Fibroblast of mammary gland (primary cell): Measurements from ENCODE around the gene TENT5D.
"Not testable (repeated sequence)": the region's sequence is repeated elsewhere in the genome, so short reads cannot be mapped to it uniquely, and the experiment has no call there.

Source experiments
- DNase-seq: peaks from one replicate; pipeline ENCODE4 v3.0.0-alpha.2; 2010; ENCODE audit warnings: low read depth
- H3K4me3 ChIP-seq: 2 replicates; pipeline ENCODE4 v1.5.1; 2011; ENCODE audit warnings: low read depth, mild to moderate bottlenecking, low read length, moderate library complexity; ENCODE audit not compliant: control insufficient read depth
- CTCF ChIP-seq: conservative IDR thresholded peaks from 2 replicates; pipeline ENCODE4 v1.5.1; 2011; ENCODE audit warnings: low read depth, low read length, inconsistent platforms; ENCODE audit not compliant: control insufficient read depth, insufficient read depth

TENT5D gene

GRCh38 chrX:80431505-80431832, 11.2 kb downstream of the TENT5D start:
- DNase-seq: no peak
- no peak overlapping the region for H3K4me3 ChIP-seq
- TF ChIP-seq CTCF: no peak

GRCh38 chrX:80432441-80432840, 12.2 kb downstream of the TENT5D start:
- DNase-seq: no peak
- H3K4me3 ChIP-seq: no peak overlapping the region
- TF ChIP-seq CTCF: no peak

- no peak for TF ChIP-seq CTCF
- H3K4me3 ChIP-seq: no peak overlapping the region
- peak; percentile 3 for DNase-seq
Observed at GRCh38 chrX:80432863-80433262, 12.6 kb downstream of the TENT5D start.

- not testable (repeated sequence) for H3K4me3 ChIP-seq, DNase-seq
Observed at GRCh38 chrX:80468166-80468565, 47.9 kb downstream of the TENT5D start.

GRCh38 chrX:80471582-80471981, 51.3 kb downstream of the TENT5D start:
- TF ChIP-seq CTCF: no peak
- DNase-seq: no peak
- H3K4me3 ChIP-seq: no peak overlapping the region

- TF ChIP-seq CTCF: no peak
- no peak for DNase-seq
- H3K4me3 ChIP-seq: no peak overlapping the region
Observed at GRCh38 chrX:80485543-80485942, 65.3 kb downstream of the TENT5D start.

GRCh38 chrX:80486299-80486698, 66.1 kb downstream of the TENT5D start:
- no peak for TF ChIP-seq CTCF
- no peak for DNase-seq
- no peak overlapping the region for H3K4me3 ChIP-seq
